Activated naive CD4-positive, alpha-beta T cell treated with anti-CD3 and anti-CD28 coated beads, Interleukin-2, amount 50 U/mL, for 24 hours (primary cell): ENCODE data around the gene IQSEC1.
"Not testable (repeated sequence)": the region's sequence is repeated elsewhere in the genome, so short reads cannot be mapped to it uniquely, and the experiment has no call there.

ENCODE experiments used
- H3K27ac Mint-ChIP-seq: one replicate; pipeline ENCODE4 v1.8.0; 2021; ENCODE audit warnings: mild to moderate bottlenecking, mixed read lengths
- H3K27me3 Mint-ChIP-seq: one replicate; pipeline ENCODE4 v1.8.0; 2021; ENCODE audit warnings: mixed read lengths
- H3K36me3 Mint-ChIP-seq: one replicate; pipeline ENCODE4 v1.8.0; 2021; ENCODE audit warnings: mixed read lengths
- H3K4me1 Mint-ChIP-seq: one replicate; pipeline ENCODE4 v1.8.0; 2021; ENCODE audit warnings: mixed read lengths
- H3K4me3 Mint-ChIP-seq: one replicate; pipeline ENCODE4 v1.8.0; 2021; ENCODE audit warnings: mild to moderate bottlenecking, mixed read lengths
- H3K9me3 Mint-ChIP-seq: one replicate; pipeline ENCODE4 v1.8.0; 2021; ENCODE audit warnings: mixed read lengths

IQSEC1 gene

GRCh38 chr3:12868039-12869034, 204.9 kb downstream of the IQSEC1 start:
- Mint-ChIP-seq H3K27me3 (peaks cover 3% of the 10 kb centered on the region), H3K27ac (no peak overlapping the region), H3K4me3 (peak overlapping the region; percentile 83), H3K36me3 (no peaks in the 10 kb centered on the region), H3K4me1 (peaks cover 16% of the 10 kb centered on the region), H3K9me3 (no peaks in the 10 kb centered on the region)

GRCh38 chr3:12866836-12867235, 206.4 kb downstream of the IQSEC1 start:
- no peak overlapping the region for H3K4me3 Mint-ChIP-seq
- H3K27me3 Mint-ChIP-seq: peaks cover 3% of the 10 kb centered on the region

GRCh38 chr3:12865271-12865670, 208.0 kb downstream of the IQSEC1 start:
- peaks cover 8% of the 10 kb centered on the region for H3K4me1 Mint-ChIP-seq
- peaks cover 3% of the 10 kb centered on the region for H3K27me3 Mint-ChIP-seq
- no peak overlapping the region for H3K27ac Mint-ChIP-seq
- no peak overlapping the region for H3K4me3 Mint-ChIP-seq
- no peaks in the 10 kb centered on the region for H3K9me3 Mint-ChIP-seq
- H3K36me3 Mint-ChIP-seq: no peaks in the 10 kb centered on the region

More at GRCh38 chr3:12866836-12867235, 206.4 kb downstream of the IQSEC1 start:
- no peaks in the 10 kb centered on the region for H3K9me3 Mint-ChIP-seq
- no peaks in the 10 kb centered on the region for H3K36me3 Mint-ChIP-seq
- H3K27ac Mint-ChIP-seq: no peak overlapping the region
- H3K4me1 Mint-ChIP-seq: peaks cover 16% of the 10 kb centered on the region

- no peaks in the 10 kb centered on the region for H3K9me3 Mint-ChIP-seq
- no peak overlapping the region for H3K4me3 Mint-ChIP-seq
- peaks cover 2% of the 10 kb centered on the region for H3K27me3 Mint-ChIP-seq
- no peaks in the 10 kb centered on the region for H3K36me3 Mint-ChIP-seq
- no peak overlapping the region for H3K27ac Mint-ChIP-seq
- H3K4me1 Mint-ChIP-seq: no peaks in the 10 kb centered on the region
These were observed 210.8 kb downstream of the IQSEC1 start for GRCh38 chr3:12862387-12862786.

GRCh38 chr3:12861611-12862010, 211.6 kb downstream of the IQSEC1 start:
- Mint-ChIP-seq H3K27ac (no peak overlapping the region), H3K4me1 (no peaks in the 10 kb centered on the region), H3K9me3 (no peaks in the 10 kb centered on the region), H3K36me3 (no peaks in the 10 kb centered on the region), H3K27me3 (peaks cover 2% of the 10 kb centered on the region), H3K4me3 (no peak overlapping the region)

- H3K27me3 Mint-ChIP-seq: no peaks in the 10 kb centered on the region
- H3K27ac Mint-ChIP-seq: no peak overlapping the region
- H3K4me3 Mint-ChIP-seq: no peak overlapping the region
- no peaks in the 10 kb centered on the region for H3K9me3 Mint-ChIP-seq
- H3K4me1 Mint-ChIP-seq: no peaks in the 10 kb centered on the region
- no peaks in the 10 kb centered on the region for H3K36me3 Mint-ChIP-seq
These were observed 213.4 kb downstream of the IQSEC1 start for GRCh38 chr3:12859840-12860239.

- Mint-ChIP-seq H3K36me3 (no peaks in the 10 kb centered on the region), H3K27ac (no peak overlapping the region), H3K4me1 (no peaks in the 10 kb centered on the region), H3K9me3 (no peaks in the 10 kb centered on the region), H3K4me3 (no peak overlapping the region), H3K27me3 (no peaks in the 10 kb centered on the region)
These were observed 216.6 kb downstream of the IQSEC1 start for GRCh38 chr3:12856626-12857025.

- Mint-ChIP-seq H3K27ac (no peak overlapping the region), H3K9me3 (no peaks in the 10 kb centered on the region), H3K4me3 (no peak overlapping the region), H3K4me1 (no peaks in the 10 kb centered on the region), H3K27me3 (no peaks in the 10 kb centered on the region), H3K36me3 (no peaks in the 10 kb centered on the region)
These were observed 218.7 kb downstream of the IQSEC1 start for GRCh38 chr3:12854565-12854964.

- not testable (repeated sequence) for H3K36me3 Mint-ChIP-seq, H3K27me3 Mint-ChIP-seq
These were observed 219.4 kb downstream of the IQSEC1 start for GRCh38 chr3:12853847-12854246.

GRCh38 chr3:12852201-12852600, 221.0 kb downstream of the IQSEC1 start:
- Mint-ChIP-seq H3K9me3 (no peaks in the 10 kb centered on the region), H3K27ac (no peak overlapping the region), H3K27me3 (no peaks in the 10 kb centered on the region), H3K4me1 (no peaks in the 10 kb centered on the region), H3K36me3 (no peaks in the 10 kb centered on the region), H3K4me3 (no peak overlapping the region)

More at GRCh38 chr3:12853847-12854246, 219.4 kb downstream of the IQSEC1 start:
- not testable (repeated sequence) for H3K4me1 Mint-ChIP-seq, H3K9me3 Mint-ChIP-seq, H3K4me3 Mint-ChIP-seq, H3K27ac Mint-ChIP-seq
